MM.1S (cell line): ENCODE results near the gene PLCB4.

Source experiments
- EZH2 ChIP-seq: fragments of 300-600 bp; sonication (generic); optimal IDR thresholded peaks from 2 replicates; pipeline ENCODE3; 2017; ENCODE audit warnings: low read depth, mild to moderate bottlenecking, antibody characterized with exemption, low read length, mixed read lengths
- TF ChIP-seq, protein P1 (sequence below): fragments of 300-600 bp; sonication (generic); IDR thresholded peaks from 2 replicates; pipeline ENCODE4 v1.5.1; 2016; ENCODE audit warnings: antibody characterized with exemption, low read length, mixed read lengths

GRCh38 chr20:9223296-9223695, 154.4 kb downstream of the PLCB4 start:
- TF ChIP-seq, protein P1, sequence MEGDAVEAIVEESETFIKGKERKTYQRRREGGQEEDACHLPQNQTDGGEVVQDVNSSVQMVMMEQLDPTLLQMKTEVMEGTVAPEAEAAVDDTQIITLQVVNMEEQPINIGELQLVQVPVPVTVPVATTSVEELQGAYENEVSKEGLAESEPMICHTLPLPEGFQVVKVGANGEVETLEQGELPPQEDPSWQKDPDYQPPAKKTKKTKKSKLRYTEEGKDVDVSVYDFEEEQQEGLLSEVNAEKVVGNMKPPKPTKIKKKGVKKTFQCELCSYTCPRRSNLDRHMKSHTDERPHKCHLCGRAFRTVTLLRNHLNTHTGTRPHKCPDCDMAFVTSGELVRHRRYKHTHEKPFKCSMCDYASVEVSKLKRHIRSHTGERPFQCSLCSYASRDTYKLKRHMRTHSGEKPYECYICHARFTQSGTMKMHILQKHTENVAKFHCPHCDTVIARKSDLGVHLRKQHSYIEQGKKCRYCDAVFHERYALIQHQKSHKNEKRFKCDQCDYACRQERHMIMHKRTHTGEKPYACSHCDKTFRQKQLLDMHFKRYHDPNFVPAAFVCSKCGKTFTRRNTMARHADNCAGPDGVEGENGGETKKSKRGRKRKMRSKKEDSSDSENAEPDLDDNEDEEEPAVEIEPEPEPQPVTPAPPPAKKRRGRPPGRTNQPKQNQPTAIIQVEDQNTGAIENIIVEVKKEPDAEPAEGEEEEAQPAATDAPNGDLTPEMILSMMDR = no peak
- TF ChIP-seq EZH2 = no peak
